ENCODE data around the gene TBC1D22B.
"Not testable (repeated sequence)": the region's sequence is repeated elsewhere in the genome, so short reads cannot be mapped to it uniquely, and the experiment has no call there.

TBC1D22B gene

GRCh38 chr6:37272834-37273566, 15.4 kb downstream of the TBC1D22B start:
- DNase-seq: no peak

- DNase-seq: no peak
Measured at GRCh38 chr6:37273690-37274089, 16.1 kb downstream of the TBC1D22B start.

- DNase-seq: no peak
Measured at GRCh38 chr6:37275350-37275749, 17.8 kb downstream of the TBC1D22B start.

GRCh38 chr6:37277001-37277409, 19.4 kb downstream of the TBC1D22B start:
- no peak for DNase-seq

- no peak for DNase-seq
Measured at GRCh38 chr6:37279366-37280134, 22.0 kb downstream of the TBC1D22B start.

- DNase-seq: no peak
Measured at GRCh38 chr6:37280162-37280887, 22.8 kb downstream of the TBC1D22B start.

- no peak for DNase-seq
Measured at GRCh38 chr6:37282371-37282770, 24.8 kb downstream of the TBC1D22B start.

GRCh38 chr6:37283268-37283667, 25.7 kb downstream of the TBC1D22B start:
- DNase-seq: no peak

- no peak for DNase-seq
Measured at GRCh38 chr6:37283671-37284151, 26.1 kb downstream of the TBC1D22B start.

GRCh38 chr6:37284781-37285180, 27.2 kb downstream of the TBC1D22B start:
- DNase-seq: no peak

- DNase-seq: no peak
Measured at GRCh38 chr6:37285861-37286311, 28.3 kb downstream of the TBC1D22B start.

GRCh38 chr6:37287519-37288157, 30.1 kb downstream of the TBC1D22B start:
- no peak for DNase-seq

- no peak for DNase-seq
Measured at GRCh38 chr6:37288247-37288646, 30.7 kb downstream of the TBC1D22B start.

- no peak for DNase-seq
Measured at GRCh38 chr6:37289931-37290330, 32.4 kb downstream of the TBC1D22B start.

GRCh38 chr6:37293426-37293825, 35.9 kb downstream of the TBC1D22B start:
- DNase-seq: no peak

GRCh38 chr6:37297637-37298036, 40.1 kb downstream of the TBC1D22B start:
- DNase-seq: not testable (repeated sequence)

- no peak for DNase-seq
Measured at GRCh38 chr6:37298958-37299357, 41.4 kb downstream of the TBC1D22B start.

GRCh38 chr6:37299990-37300389, 42.4 kb downstream of the TBC1D22B start:
- no peak for DNase-seq

- DNase-seq: no peak
Measured at GRCh38 chr6:37302086-37302686, 44.6 kb downstream of the TBC1D22B start.

GRCh38 chr6:37303091-37303660, 45.6 kb downstream of the TBC1D22B start:
- no peak for DNase-seq

- DNase-seq: no peak
Measured at GRCh38 chr6:37303891-37304503, 46.4 kb downstream of the TBC1D22B start.

- DNase-seq: no peak
Measured at GRCh38 chr6:37304766-37305165, 47.2 kb downstream of the TBC1D22B start.

All from activated naive CD4-positive, alpha-beta T cell treated with anti-CD3 and anti-CD28 coated beads, Interleukin-2, amount 50 U/mL, for 16 hours (primary cell).